ENCODE data around the gene SLC27A3.

The SLC27A3 gene

GRCh38 chr1:153795934-153796785 is 21.0 kb downstream of the SLC27A3 start:
- in situ Hi-C loops (cut with MboI; ENCODE audit: low sequenced_read_pairs) = no loop called here

GRCh38 chr1:153796786-153797659 is 21.8 kb downstream of the SLC27A3 start:
- in situ Hi-C loops (cut with MboI; ENCODE audit: low sequenced_read_pairs) = no loop called here

GRCh38 chr1:153798468-153798780 is 23.2 kb downstream of the SLC27A3 start:
- in situ Hi-C loops (cut with MboI; ENCODE audit: low sequenced_read_pairs) = no loop called here

- in situ Hi-C loops (cut with MboI; ENCODE audit: low sequenced_read_pairs) = no loop called here
Measured at GRCh38 chr1:153799016-153799415, 23.8 kb downstream of the SLC27A3 start.

GRCh38 chr1:153799566-153800465 is 24.6 kb downstream of the SLC27A3 start:
- in situ Hi-C loops (cut with MboI; ENCODE audit: low sequenced_read_pairs) = loop anchor here (25.0 kb wide), 1 partner anchor 187 kb away; the partner anchor contains the start of genes JTB, RAB13 and RPS27

- in situ Hi-C loops (cut with MboI; ENCODE audit: low sequenced_read_pairs) = loop anchor here (25.0 kb wide), 1 partner anchor 187 kb away; the partner anchor contains the start of genes JTB, RAB13 and RPS27
Measured at GRCh38 chr1:153800516-153800915, 25.3 kb downstream of the SLC27A3 start.

- in situ Hi-C loops (cut with MboI; ENCODE audit: low sequenced_read_pairs) = loop anchor here (25.0 kb wide), 1 partner anchor 186 kb away; the partner anchor contains the start of genes JTB, RAB13 and RPS27
Measured at GRCh38 chr1:153801028-153801625, 25.9 kb downstream of the SLC27A3 start.

- in situ Hi-C loops (cut with MboI; ENCODE audit: low sequenced_read_pairs) = loop anchor here (25.0 kb wide), 1 partner anchor 185 kb away; the partner anchor contains the start of genes JTB, RAB13 and RPS27
Measured at GRCh38 chr1:153801786-153802697, 26.8 kb downstream of the SLC27A3 start.

- in situ Hi-C loops (cut with MboI; ENCODE audit: low sequenced_read_pairs) = loop anchor here (25.0 kb wide), 1 partner anchor 184 kb away; the partner anchor contains the start of genes JTB, RAB13 and RPS27
Measured at GRCh38 chr1:153803470-153804056, 28.4 kb downstream of the SLC27A3 start.

GRCh38 chr1:153804112-153804511 is 28.9 kb downstream of the SLC27A3 start:
- in situ Hi-C loops (cut with MboI; ENCODE audit: low sequenced_read_pairs) = loop anchor here (25.0 kb wide), 1 partner anchor 183 kb away; the partner anchor contains the start of genes JTB, RAB13 and RPS27

GRCh38 chr1:153805042-153805745 is 30.0 kb downstream of the SLC27A3 start:
- in situ Hi-C loops (cut with MboI; ENCODE audit: low sequenced_read_pairs) = loop anchor here (25.0 kb wide), 1 partner anchor 182 kb away; the partner anchor contains the start of genes JTB, RAB13 and RPS27

- in situ Hi-C loops (cut with MboI; ENCODE audit: low sequenced_read_pairs) = loop anchor here (25.0 kb wide), 1 partner anchor 181 kb away; the partner anchor contains the start of genes JTB, RAB13 and RPS27
Measured at GRCh38 chr1:153805886-153806719, 30.9 kb downstream of the SLC27A3 start.

- in situ Hi-C loops (cut with MboI; ENCODE audit: low sequenced_read_pairs) = loop anchor here (25.0 kb wide), 1 partner anchor 171 kb away; the partner anchor contains the start of genes JTB, RAB13 and RPS27
Measured at GRCh38 chr1:153816283-153816889, 41.2 kb downstream of the SLC27A3 start.

- in situ Hi-C loops (cut with MboI; ENCODE audit: low sequenced_read_pairs) = loop anchor here (25.0 kb wide), 1 partner anchor 168 kb away; the partner anchor contains the start of genes JTB, RAB13 and RPS27
Measured at GRCh38 chr1:153818876-153819275, 43.7 kb downstream of the SLC27A3 start.

GRCh38 chr1:153827168-153827964 is 52.2 kb downstream of the SLC27A3 start:
- in situ Hi-C loops (cut with MboI; ENCODE audit: low sequenced_read_pairs) = no loop called here

Measured in HL-60/S4 treated with phorbol 12-myristate 13-acetate at 8.2 ng/mL for 4 days and 3 days (cell line).